GM18517 (cell line): ENCODE measurements around the gene MYO5B.

Experiments used
- ATAC-seq: cut with Tn5 transposase; IDR thresholded peaks from one replicate; pipeline ENCODE4 v1.9.1; 2021; ENCODE audit warnings: mild to moderate bottlenecking, moderate library complexity; ENCODE audit not compliant: unreplicated experiment

The MYO5B gene

DNA sequence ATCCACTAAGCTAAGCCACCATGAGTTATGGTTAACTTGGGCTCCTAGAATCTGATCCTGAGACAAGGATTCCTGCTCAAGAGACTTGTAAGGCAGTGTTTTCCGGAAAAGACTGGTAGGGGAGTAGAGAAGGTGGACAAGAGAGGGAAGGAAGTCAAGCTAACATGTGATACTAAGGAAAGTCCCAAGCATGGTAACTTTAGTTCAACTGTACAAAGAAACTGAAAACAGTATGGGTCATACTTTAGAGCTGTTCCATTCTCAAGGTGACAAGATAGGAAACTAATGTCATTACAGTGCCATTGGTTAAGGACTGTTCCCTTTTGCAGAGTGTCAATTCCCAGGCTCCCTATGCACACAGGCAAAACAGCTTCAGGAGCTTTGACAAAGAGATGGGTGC lies 5.8 kb downstream of the MYO5B start:
- peak; percentile 83 for ATAC-seq

GRCh38 chr18:50188652-50189051 lies 6.3 kb downstream of the MYO5B start:
- no peak for ATAC-seq

DNA sequence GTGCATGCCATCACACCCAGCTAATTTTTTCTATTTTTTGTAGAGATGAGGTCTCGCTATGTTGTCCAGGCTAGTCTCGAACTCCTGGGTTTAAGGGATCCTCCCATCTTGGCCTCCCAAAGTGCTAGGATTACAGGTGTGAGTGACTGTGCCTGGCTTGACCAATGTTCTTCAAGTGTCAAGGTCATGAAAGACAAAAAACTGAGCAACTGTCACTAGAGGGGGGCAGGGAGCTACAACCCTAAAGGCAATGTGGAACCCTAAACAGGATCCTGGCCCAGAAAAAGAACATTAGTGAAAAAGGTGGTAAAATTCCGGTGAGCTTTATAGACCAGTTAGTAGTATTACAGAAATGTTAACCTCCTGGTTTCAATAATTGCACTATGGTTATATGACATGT lies 7.3 kb downstream of the MYO5B start:
- ATAC-seq, result no peak

GRCh38 chr18:50186385-50186784 lies 8.6 kb downstream of the MYO5B start:
- no peak for ATAC-seq

GRCh38 chr18:50183556-50183955 lies 11.4 kb downstream of the MYO5B start:
- ATAC-seq, result no peak

DNA sequence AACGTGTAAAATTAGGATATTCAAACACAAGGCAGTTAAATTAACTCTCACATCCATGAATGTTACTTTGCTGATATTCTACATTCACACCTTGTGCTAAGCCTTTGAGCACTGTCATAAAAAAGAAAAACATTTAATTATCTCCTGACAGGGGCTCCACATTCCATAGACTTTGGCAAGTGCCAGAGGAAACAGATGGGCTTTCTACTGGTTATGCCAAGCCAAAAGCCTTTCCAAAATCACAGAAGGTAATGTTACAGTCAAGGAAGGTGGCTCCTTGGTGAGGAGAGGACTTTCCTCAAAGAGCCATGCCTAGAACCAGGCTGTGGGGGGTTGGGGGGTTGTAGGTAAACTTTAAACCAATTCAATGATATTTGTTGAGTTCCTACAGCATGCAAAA lies 12.4 kb downstream of the MYO5B start:
- no peak for ATAC-seq

DNA sequence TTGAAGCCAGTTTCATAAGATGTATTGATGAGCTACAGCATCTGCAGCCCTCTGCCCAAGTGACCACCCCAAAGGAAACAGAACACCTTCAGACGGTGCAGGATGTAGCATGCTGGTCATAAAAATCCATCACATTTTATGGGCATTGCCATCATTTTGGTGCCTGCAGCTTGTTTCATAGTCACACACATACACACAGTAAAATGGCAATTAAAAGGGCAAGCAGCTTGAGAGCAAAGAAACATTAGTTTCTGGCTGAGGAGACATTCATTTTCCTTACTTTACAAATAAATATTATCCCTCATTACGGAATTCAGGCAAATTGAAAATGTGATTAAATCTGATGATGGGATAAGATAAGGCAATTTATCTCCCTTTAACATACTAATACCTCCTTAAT lies 13.4 kb downstream of the MYO5B start:
- ATAC-seq, result no peak

- no peak for ATAC-seq
These were observed 15.5 kb downstream of the MYO5B start for GRCh38 chr18:50179465-50179864.

DNA sequence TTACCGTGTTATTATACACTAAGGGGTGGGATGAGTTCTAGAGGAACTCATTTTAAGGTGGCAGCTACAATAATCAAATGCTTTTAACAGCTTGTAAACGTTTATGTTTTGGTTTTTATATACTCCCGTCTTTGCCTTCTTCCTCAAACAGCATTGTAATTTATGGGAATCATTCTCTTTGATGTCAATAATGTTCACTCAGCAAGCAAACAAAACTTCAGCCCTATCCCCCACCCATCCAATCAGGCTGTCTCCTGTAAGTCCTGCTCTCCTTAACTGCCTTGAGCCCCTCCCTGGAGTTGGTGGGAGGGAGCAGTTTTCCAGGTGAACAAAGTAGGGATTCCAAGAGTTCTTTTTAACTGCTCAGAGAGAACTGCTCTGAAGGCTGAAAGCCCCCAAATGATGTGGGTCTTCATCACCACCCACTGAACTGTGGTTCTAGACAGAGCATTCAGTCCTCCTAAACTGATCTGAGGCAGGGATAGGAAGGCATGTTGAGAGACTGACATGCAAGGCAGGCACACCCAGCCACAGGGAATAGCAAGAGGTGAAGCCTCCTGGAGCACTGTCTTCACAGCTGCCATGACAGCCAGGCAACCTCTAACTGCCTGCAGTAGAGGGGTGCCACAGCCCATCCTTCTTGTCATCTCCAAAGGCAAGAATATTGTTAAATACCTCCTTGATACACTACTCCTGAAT lies 17.5 kb downstream of the MYO5B start:
- ATAC-seq, result no peak

DNA sequence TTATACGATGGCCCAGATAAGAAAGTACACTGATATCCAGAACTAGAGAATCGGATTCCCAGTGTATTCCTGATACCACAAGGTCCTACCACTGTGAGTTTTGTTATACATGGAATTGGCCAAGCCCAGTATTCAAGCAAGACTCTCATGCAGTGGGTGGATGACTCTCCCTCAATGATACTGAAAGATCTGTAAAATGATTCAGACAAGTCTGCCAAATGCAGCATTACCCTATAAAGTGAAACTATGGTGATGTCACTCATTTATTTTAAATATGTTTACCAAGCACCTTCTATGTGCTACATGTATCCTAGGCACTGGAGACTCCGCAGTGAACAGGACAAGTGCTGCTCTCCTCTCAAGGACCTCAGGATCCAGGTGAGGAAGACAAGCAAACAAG lies 22.6 kb downstream of the MYO5B start:
- no peak for ATAC-seq

DNA sequence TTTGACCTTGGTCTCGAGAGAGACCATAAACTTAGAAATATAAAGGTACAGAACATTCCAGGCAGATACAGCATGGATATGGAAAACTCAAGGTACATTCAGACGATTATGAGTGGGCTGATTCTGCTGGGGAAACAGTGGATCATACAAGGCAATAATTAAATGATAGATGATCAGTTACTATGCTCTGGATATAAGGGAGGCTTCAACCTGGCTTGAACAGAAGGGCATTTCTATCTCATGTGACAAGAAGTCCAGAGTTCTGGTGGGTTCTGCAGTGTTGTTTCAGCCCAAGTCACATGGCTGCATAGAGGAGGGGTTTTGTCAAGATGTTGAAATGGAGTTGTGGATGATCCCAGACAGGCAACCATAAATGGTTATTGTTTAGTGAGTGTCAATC lies 23.5 kb downstream of the MYO5B start:
- no peak for ATAC-seq

DNA sequence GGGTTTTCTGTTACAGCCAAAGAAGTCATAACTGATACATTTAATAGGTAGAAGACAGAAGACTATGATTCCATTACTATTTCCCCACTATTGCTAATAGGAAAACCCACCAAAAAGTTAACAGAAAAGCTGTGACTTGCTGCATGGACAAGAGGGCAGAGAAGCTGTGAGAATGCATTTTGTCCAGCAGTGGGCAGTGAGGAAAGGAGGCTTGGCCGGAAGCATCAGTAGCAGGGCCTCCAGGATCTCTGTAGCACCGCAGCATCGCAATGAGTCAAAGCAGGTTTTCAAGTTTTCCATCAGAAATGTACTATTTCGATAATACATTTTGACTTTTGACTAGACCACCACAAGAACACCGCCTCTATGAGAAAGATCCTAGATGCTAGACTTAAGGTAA lies 24.9 kb downstream of the MYO5B start:
- no peak for ATAC-seq

GRCh38 chr18:50169149-50169548 lies 25.8 kb downstream of the MYO5B start:
- ATAC-seq, result no peak

GRCh38 chr18:50167966-50168365 lies 27.0 kb downstream of the MYO5B start:
- no peak for ATAC-seq

- no peak for ATAC-seq
These were observed 28.0 kb downstream of the MYO5B start for GRCh38 chr18:50166901-50167300.

DNA sequence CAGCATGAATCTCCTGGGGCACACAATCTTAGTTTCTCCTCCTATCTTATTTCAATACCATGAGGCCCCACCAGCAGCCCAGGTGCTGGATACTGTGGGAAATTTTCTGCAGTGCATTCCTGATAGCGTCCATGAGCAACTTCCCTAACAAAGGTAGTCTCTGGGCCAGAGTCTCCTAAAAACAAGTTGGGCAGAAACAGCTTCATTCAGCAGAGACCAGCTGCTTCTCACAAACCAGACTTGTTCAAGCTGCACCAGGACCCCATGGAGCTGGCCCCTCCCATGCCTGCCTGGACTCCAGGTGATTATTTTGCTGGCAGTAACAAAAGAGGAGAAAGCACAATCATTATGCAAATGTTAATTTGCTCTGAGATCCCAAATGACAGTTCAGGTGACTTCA lies 31.4 kb downstream of the MYO5B start:
- no peak for ATAC-seq

DNA sequence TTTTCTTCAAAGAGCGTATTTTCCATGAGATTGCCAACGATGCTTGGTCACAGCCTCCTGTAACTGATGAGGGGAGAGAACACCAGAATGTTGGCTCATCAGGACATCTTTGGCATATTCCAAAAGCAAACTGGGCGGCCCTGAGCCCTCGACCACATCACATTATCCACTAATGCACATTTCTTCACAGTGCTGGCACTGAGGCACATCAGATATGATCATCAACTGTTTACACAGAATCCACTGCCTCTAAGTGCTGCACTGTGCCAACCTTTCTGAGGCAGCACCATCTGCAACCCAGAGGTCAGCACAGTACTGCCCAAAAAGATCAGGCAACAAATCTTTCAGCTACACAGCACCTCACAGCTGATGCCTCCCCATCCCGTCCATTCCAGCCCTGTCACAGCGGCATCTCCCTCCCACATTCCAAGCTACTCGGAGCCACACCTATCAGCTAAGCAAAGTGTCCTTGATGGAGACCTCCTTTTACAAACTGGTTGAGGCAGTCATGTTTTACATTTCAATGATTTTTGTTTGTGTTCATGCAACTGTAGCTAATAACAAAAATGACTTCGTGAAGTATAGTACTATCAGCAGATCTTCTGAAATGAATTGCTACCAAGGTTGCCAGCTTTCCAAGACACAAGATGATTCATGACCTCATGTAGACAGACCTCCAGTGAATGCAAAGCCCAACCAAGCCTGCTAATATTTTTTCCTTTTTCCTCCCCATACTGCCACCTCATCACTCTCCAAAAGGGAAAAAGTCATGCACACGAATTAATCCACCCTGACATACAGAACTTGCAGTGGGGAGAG lies 32.3 kb downstream of the MYO5B start:
- no peak for ATAC-seq

DNA sequence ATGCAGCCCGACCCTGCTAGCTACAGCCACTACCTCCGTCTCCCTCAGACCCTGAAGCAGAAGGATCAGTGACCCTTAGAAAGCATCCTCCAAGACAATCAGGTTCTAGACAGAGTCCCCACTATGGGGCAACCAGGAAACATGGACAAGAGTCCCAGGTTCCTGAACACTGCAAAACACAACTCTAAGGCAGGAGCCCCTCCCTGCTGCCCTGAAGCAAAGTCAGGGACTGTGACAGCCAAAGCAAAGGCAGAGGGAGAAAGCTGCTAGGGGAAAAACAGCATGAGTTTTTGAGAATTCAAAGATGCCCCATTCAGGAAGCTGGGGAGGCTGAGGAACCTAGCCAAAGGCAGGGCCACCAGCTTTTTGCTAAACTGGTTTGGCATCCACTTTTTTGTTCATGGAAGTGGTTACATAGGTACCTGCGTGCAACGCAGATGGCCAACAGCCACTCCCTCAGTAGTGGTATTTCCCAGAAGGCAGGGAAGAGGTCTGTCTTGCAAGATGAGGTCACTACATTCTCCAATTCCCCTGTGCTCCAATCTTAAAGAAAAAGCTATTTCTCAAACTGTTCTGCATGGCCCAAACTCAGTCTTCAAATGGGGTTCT lies 33.2 kb downstream of the MYO5B start:
- ATAC-seq, result no peak

- ATAC-seq, result no peak
These were observed 35.3 kb downstream of the MYO5B start for GRCh38 chr18:50159654-50160046.

- no peak for ATAC-seq
These were observed 35.9 kb downstream of the MYO5B start for GRCh38 chr18:50158866-50159653.

DNA sequence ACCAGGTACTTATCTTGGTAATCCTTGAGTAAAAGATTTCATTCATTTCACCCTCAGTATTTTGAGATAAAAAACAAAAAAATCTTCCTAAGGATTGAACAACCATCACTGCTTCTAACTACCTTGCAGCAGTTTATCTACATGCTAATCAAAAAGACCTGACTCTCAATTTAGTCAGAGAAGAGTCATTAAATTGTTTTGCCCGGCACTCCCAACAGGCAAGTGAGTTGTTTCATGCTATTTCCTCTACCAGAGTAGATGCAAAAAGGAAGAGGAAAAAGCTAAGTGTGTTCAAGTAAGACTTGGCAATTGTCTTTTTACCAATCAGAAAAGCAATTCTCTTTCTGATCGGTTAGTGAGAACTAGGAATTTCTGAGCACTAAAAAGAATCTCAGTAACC lies 39.5 kb downstream of the MYO5B start:
- ATAC-seq, result no peak
